ENCODE measurements around the gene NPM1.

The NPM1 gene

DNA sequence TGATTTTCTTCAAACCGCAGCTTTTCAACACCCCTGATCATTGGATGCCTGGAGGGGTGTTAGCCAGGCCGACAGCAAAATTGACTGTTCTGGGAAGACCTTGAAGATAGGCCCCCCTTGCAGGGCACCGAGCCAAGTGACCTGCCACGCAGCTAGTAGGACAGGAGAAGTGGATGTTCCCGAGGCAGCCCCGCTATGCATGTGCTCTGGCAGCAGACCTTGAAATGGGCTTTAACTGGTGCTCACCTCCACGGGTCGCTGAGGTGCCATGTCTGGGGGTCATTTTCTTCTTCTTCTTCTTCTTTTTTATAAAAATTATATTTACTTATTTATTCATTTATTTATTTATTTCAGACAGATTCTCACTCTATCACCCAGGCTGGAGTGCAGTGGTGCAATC is 44.4 kb downstream of the NPM1 start:
- H3K27ac ChIP-seq = no peak overlapping the region

DNA sequence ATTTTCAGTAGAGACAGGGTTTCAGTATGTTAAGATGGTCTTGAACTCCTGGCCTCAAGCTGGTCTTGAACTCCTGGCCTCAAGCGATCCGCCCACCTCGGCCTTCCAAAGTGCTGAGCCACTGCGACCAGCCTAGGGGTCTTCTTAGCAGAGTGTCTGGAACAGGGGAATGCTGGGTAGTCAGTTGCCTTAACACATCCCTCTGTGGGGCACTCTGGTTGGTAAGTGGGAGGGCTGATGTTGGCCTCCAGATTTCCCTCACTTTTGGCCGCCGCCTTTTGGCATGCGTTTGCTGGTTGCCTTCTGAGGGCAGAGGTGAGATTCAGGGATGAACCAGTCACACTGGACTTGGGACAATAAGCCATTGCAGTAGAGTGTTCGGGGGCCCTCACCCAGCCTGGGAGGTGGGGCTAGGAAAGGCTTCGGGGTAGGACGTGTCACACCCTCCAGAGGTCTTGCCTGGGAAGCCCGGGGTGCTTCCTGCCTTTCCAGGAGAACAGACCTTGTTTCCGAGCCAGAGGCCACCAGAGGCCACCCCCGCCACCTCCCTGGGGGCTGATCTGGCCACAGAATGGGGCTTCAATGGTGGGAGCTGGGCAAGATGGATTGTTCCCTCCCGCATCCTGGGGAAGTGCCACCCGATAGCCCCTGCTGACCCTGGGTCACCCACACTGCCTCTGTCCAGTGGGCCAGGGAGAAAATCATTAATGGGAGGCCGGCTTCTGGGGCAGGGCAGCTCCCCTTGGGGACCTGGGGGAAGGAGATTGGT is 45.1 kb downstream of the NPM1 start:
- no peak overlapping the region for H3K27ac ChIP-seq
- no peak for DNase-seq
- TF ChIP-seq, protein P1, sequence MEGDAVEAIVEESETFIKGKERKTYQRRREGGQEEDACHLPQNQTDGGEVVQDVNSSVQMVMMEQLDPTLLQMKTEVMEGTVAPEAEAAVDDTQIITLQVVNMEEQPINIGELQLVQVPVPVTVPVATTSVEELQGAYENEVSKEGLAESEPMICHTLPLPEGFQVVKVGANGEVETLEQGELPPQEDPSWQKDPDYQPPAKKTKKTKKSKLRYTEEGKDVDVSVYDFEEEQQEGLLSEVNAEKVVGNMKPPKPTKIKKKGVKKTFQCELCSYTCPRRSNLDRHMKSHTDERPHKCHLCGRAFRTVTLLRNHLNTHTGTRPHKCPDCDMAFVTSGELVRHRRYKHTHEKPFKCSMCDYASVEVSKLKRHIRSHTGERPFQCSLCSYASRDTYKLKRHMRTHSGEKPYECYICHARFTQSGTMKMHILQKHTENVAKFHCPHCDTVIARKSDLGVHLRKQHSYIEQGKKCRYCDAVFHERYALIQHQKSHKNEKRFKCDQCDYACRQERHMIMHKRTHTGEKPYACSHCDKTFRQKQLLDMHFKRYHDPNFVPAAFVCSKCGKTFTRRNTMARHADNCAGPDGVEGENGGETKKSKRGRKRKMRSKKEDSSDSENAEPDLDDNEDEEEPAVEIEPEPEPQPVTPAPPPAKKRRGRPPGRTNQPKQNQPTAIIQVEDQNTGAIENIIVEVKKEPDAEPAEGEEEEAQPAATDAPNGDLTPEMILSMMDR (IDR thresholded peaks at IDR 0.05; ENCODE audit: low read depth, low read length, missing control alignments) = no peak
- H3K4me3 ChIP-seq (ENCODE audit: low read depth, low read length) = no peak overlapping the region
- no peaks in the 10 kb centered on the region for H3K27me3 ChIP-seq (replicated peaks)
- in situ Hi-C loops (cut with HindIII; ENCODE audit: low pct_ligation_motif_present, low sequenced_read_pairs) = no loop called here
- no peaks in the 10 kb centered on the region for H3K36me3 ChIP-seq (replicated peaks)

More for the DNA sequence above, 44.4 kb downstream of the NPM1 start:
- Histone ChIP-seq H3K4me3 (ENCODE audit: low read depth, low read length) (no peak overlapping the region), H3K36me3 (replicated peaks) (no peaks in the 10 kb centered on the region), H3K27me3 (replicated peaks) (no peaks in the 10 kb centered on the region)
- no peak for DNase-seq
- TF ChIP-seq, protein P1 (IDR thresholded peaks at IDR 0.05; ENCODE audit: low read depth, low read length, missing control alignments) = no peak
- in situ Hi-C loops (cut with HindIII; ENCODE audit: low pct_ligation_motif_present, low sequenced_read_pairs) = no loop called here

DNA sequence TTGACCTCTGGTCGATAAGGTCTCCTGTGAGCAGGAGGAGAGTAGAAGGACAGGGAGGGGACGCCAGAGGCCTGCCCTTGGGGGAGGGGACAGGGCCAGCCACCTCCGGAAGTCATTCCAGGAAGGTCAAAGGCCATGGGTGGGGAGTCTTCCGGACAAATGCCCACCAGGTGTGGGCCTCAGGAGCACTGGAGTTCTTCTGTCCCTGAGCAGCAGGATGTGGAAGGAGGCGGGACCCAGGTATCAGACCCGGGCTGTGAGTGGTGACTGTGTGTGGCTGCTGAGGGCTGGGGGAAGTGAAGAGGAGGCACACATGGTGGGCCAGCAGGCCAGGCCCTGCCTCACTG is 45.7 kb downstream of the NPM1 start:
- Histone ChIP-seq H3K36me3 (replicated peaks) (no peaks in the 10 kb centered on the region), H3K27ac (no peak overlapping the region)
- in situ Hi-C loops (cut with HindIII; ENCODE audit: low pct_ligation_motif_present, low sequenced_read_pairs) = no loop called here

GRCh38 chr5:171433982-171434676 is 46.5 kb downstream of the NPM1 start:
- Histone ChIP-seq H3K27ac (no peak overlapping the region), H3K27me3 (replicated peaks) (no peaks in the 10 kb centered on the region), H3K36me3 (replicated peaks) (no peaks in the 10 kb centered on the region), H3K4me3 (ENCODE audit: low read depth, low read length) (no peak overlapping the region)
- in situ Hi-C loops (cut with HindIII; ENCODE audit: low pct_ligation_motif_present, low sequenced_read_pairs) = no loop called here
- TF ChIP-seq, protein P1 (IDR thresholded peaks at IDR 0.05; ENCODE audit: low read depth, low read length, missing control alignments) = peak; percentile 17
- no peak for DNase-seq

More for the DNA sequence above, 45.7 kb downstream of the NPM1 start:
- DNase-seq = no peak
- Histone ChIP-seq H3K27me3 (replicated peaks) (no peaks in the 10 kb centered on the region), H3K4me3 (ENCODE audit: low read depth, low read length) (no peak overlapping the region)
- TF ChIP-seq, protein P1 (IDR thresholded peaks at IDR 0.05; ENCODE audit: low read depth, low read length, missing control alignments) = no peak

GRCh38 chr5:171434874-171435273 is 47.2 kb downstream of the NPM1 start:
- no peaks in the 10 kb centered on the region for H3K36me3 ChIP-seq (replicated peaks)

More at GRCh38 chr5:171434874-171435273, 47.2 kb downstream of the NPM1 start:
- Histone ChIP-seq H3K4me3 (ENCODE audit: low read depth, low read length) (no peak overlapping the region), H3K27ac (no peak overlapping the region), H3K27me3 (replicated peaks) (no peaks in the 10 kb centered on the region)
- in situ Hi-C loops (cut with HindIII; ENCODE audit: low pct_ligation_motif_present, low sequenced_read_pairs) = no loop called here
- TF ChIP-seq, protein P1 (IDR thresholded peaks at IDR 0.05; ENCODE audit: low read depth, low read length, missing control alignments) = no peak
- DNase-seq = no peak
